ENCODE results near the gene SLC25A10. TPM values are rescaled to one million over a fixed set of nuclear protein-coding genes. Genes with fewer than 3 reads are reported as not detected.

SLC25A10 gene
- total and polyA plus RNA-seq, 2 of the 8 experiments (the other 6 are each of a cell fraction or from before 2014, with no cell fraction given), result 22.2 to 43.0 TPM

- TF ChIP-seq SP1 (IDR thresholded peaks at IDR 0.05; ENCODE audit: low read depth, low read length) (no peak), CHD1 (IDR thresholded peaks at IDR 0.05; ENCODE audit: low read depth, low read length) (no peak), POLR2A (IDR thresholded peaks at IDR 0.05; ENCODE audit: control extremely low read depth in 1 of 2, low read depth in 2 of 2, low read length in 2 of 2) (no peak), BRCA1 (IDR thresholded peaks at IDR 0.05; ENCODE audit: low read depth, low read length) (no peak), PHF8 (conservative IDR thresholded peaks at IDR 0.05; ENCODE audit: low read depth, low read length) (no peak), SIN3A (conservative IDR thresholded peaks at IDR 0.05 in 1 of 2, IDR thresholded peaks at IDR 0.05 in 1 of 2; ENCODE audit: low read depth in 1 of 2, low read length in 2 of 2) (no peak)
Measured at GRCh38 chr17:81716674-81716996, 4.6 kb downstream of the SLC25A10 start (continued).

Measured in H1 (cell line).